Body of pancreas (tissue), 4 donors: Measurements from ENCODE around the gene ARHGEF11. TPM values are rescaled to one million over a fixed set of nuclear protein-coding genes. Genes with fewer than 3 reads are reported as not detected.
"Not testable (repeated sequence)": the region's sequence is repeated elsewhere in the genome, so short reads cannot be mapped to it uniquely, and the experiment has no call there.

ENCODE experiments used
- ATAC-seq: fragments of 150-250 bp; one replicate; pipeline ENCODE4 v1.9.1; 2016
- DNase-seq, 4 donors: peaks; one replicate each; pipeline ENCODE4 v3.0.0-alpha.2; 2019
- H3K27ac ChIP-seq, 4 donors: fragments of 200-600 bp; sonication (generic); 1 replicate in 3 of 4; 2 replicates in 1 of 4; pipeline versions ENCODE4 v1.5.1 to v1.6.1; 2016 to 2019; ENCODE audit warnings: mild to moderate bottlenecking in 1 of 4, mixed read lengths in 1 of 4, moderate library complexity in 1 of 4
- H3K27me3 ChIP-seq, 2 donors: fragments of 200-600 bp; sonication (generic); one replicate each; pipeline ENCODE4 v1.6.0; 2016; ENCODE audit warnings: mild to moderate bottlenecking in 1 of 2
- H3K36me3 ChIP-seq, 2 donors: fragments of 200-600 bp; sonication (generic); replicated peaks in 1 of 2; 2 replicates each; pipeline ENCODE4 v1.5.1; 2016; ENCODE audit warnings: low read depth in 2 of 2; ENCODE audit not compliant: insufficient read depth in 1 of 2
- H3K4me1 ChIP-seq: fragments of 200-600 bp; sonication (generic); one replicate; pipeline ENCODE4 v1.6.0; 2016
- H3K4me3 ChIP-seq, 2 donors: fragments of 200-600 bp; sonication (generic); 1 replicate in 1 of 2; 2 replicates in 1 of 2; pipeline ENCODE4 v1.5.1; 2016 to 2019
- H3K9me3 ChIP-seq, 3 donors: fragments of 200-600 bp; sonication (generic); 1 replicate in 2 of 3; 2 replicates in 1 of 3; pipeline ENCODE4 v1.5.1; 2016
- CTCF ChIP-seq, 7 experiments: fragments of 450-650 bp in 4 of 7; fragments of 200-600 bp in 3 of 7; sonication (generic) in 3 of 7; IDR thresholded peaks; one replicate each; pipeline ENCODE4 v1.5.1; 2016 to 2019; ENCODE audit warnings: antibody characterized with exemption in 7 of 7
- POLR2A ChIP-seq, 3 donors: fragments of 450-650 bp; IDR thresholded peaks; one replicate each; pipeline ENCODE4 v1.6.1; 2016; ENCODE audit warnings: antibody characterized with exemption in 3 of 3, mild to moderate bottlenecking in 2 of 3
- WGBS, 2 donors: methylation state at CpG; one replicate each; pipeline ENCODE4 v1.1.5; 2017; 5-methylcytosine and 5-hydroxymethylcytosine counted together
- intact Hi-C: fragments of 100-400 bp; cut with DNase I; formaldehyde crosslinking; loops from one replicate; pipeline ENCODE4 v1.15.1; 2023
- total RNA-seq, 2 donors: library from RNA; depleted of rRNA; stranded (reverse); fragments of >200 nt; gene quantifications; one replicate each; pipeline ENCODE4 v1.1.0, GENCODE V29; 2016

The ARHGEF11 gene
- total RNA-seq, 2 donors from 2014 or later: 17.9 to 29.7 TPM

- H3K27ac ChIP-seq: no peak overlapping the region
- peaks cover 0 to 26% of the 10 kb centered on the region in 2 donors for H3K27me3 ChIP-seq
- 5 to 9% methylated on average over 4 of the region's 4 CpGs for WGBS, 2 donors
- H3K9me3 ChIP-seq: no peaks in the 10 kb centered on the region
- DNase-seq (no peak), ATAC-seq (no peak)
- intact Hi-C loops: no loop called here
- TF ChIP-seq POLR2A (IDR thresholded peaks at IDR 0.05): no peak
- no peak for TF ChIP-seq CTCF (IDR thresholded peaks at IDR 0.05)
- no peak overlapping the region for H3K4me3 ChIP-seq
- no peaks in the 10 kb centered on the region for H3K36me3 ChIP-seq
- H3K4me1 ChIP-seq: peaks cover 26% of the 10 kb centered on the region
Measured at GRCh38 chr1:156928043-156928602, 117.4 kb downstream of the ARHGEF11 start.

- intact Hi-C loops: no loop called here
- no peak overlapping the region for H3K4me3 ChIP-seq
- WGBS, 2 donors: 6 to 11% methylated on average over 39 to 64 of the region's 64 CpGs
- H3K9me3 ChIP-seq: no peaks in the 10 kb centered on the region
- no peak overlapping the region for H3K27ac ChIP-seq
- H3K36me3 ChIP-seq: no peaks in the 10 kb centered on the region
- H3K4me1 ChIP-seq: peaks cover 26% of the 10 kb centered on the region
- TF ChIP-seq POLR2A (IDR thresholded peaks at IDR 0.05) (no peak), CTCF (IDR thresholded peaks at IDR 0.05) (peak; percentile 35 to 71 (median 45))
- ATAC-seq (peak; percentile 68), DNase-seq (peak; percentile 64 to 76 (median 66))
- H3K27me3 ChIP-seq: peaks cover 0 to 28% of the 10 kb centered on the region in 2 donors
Measured at GRCh38 chr1:156927215-156928042, 118.1 kb downstream of the ARHGEF11 start.

- ATAC-seq, H3K27ac ChIP-seq, H3K4me3 ChIP-seq, intact Hi-C loops, H3K36me3 ChIP-seq, DNase-seq, H3K9me3 ChIP-seq: not testable (repeated sequence)
- WGBS, 2 donors: 69 to 76% methylated on average over 6 of the region's 6 CpGs
- Histone ChIP-seq H3K4me1 (peaks cover 22% of the 10 kb centered on the region), H3K27me3 (peaks cover 0 to 28% of the 10 kb centered on the region in 2 donors)
Measured at GRCh38 chr1:156926695-156927094, 118.8 kb downstream of the ARHGEF11 start.

- ATAC-seq (no peak), DNase-seq (peak in 3 of 4 donors; percentile 43 to 71 (median 65))
- Histone ChIP-seq H3K4me1 (peaks cover 18% of the 10 kb centered on the region), H3K36me3 (no peaks in the 10 kb centered on the region), H3K4me3 (no peak overlapping the region), H3K27ac (no peak overlapping the region), H3K9me3 (no peaks in the 10 kb centered on the region), H3K27me3 (peaks cover 0 to 28% of the 10 kb centered on the region in 2 donors)
- intact Hi-C loops: no loop called here
- WGBS, 2 donors: 37 to 39% methylated on average over 3 of the region's 3 CpGs
- no peak for TF ChIP-seq POLR2A (IDR thresholded peaks at IDR 0.05)
Measured at GRCh38 chr1:156926175-156926574, 119.4 kb downstream of the ARHGEF11 start.

- WGBS, 2 donors: 69 to 92% methylated on average over 5 of the region's 5 CpGs
- Histone ChIP-seq H3K9me3 (no peaks in the 10 kb centered on the region), H3K27me3 (peaks cover 0 to 33% of the 10 kb centered on the region in 2 donors), H3K36me3 (no peaks in the 10 kb centered on the region), H3K4me3 (no peak overlapping the region), H3K4me1 (peaks cover 24% of the 10 kb centered on the region), H3K27ac (no peak overlapping the region)
- DNase-seq: no peak
- TF ChIP-seq POLR2A (IDR thresholded peaks at IDR 0.05): no peak
- TF ChIP-seq CTCF (IDR thresholded peaks at IDR 0.05): no peak
- intact Hi-C loops: no loop called here
- ATAC-seq: no peak
Measured at GRCh38 chr1:156925154-156926010, 120.2 kb downstream of the ARHGEF11 start.
